Measurements from ENCODE around the gene CCDC12.

- TF ChIP-seq CTCF (IDR thresholded peaks at IDR 0.05; ENCODE audit: low read length) (no peak), EZH2 (optimal IDR thresholded peaks at IDR 0.05; ENCODE audit: low read depth, low read length) (no peak), EZH2phosphoT487 (IDR thresholded peaks at IDR 0.05; ENCODE audit: low read length) (no peak)
Observed at GRCh38 chr3:47020311-47020710, 43.8 kb upstream of the CCDC12 start.
